Measurements from ENCODE around the gene KCNJ6. TPM values are rescaled to one million over a fixed set of nuclear protein-coding genes. Genes with fewer than 3 reads are reported as not detected.

The KCNJ6 gene
- total RNA-seq, 1 donor from 2014 or later: 2.6 TPM

- no peaks in the 10 kb centered on the region for H3K4me1 ChIP-seq (ENCODE audit: insufficient read depth, low read length)
- peaks cover 2% of the 10 kb centered on the region for H3K27me3 ChIP-seq (ENCODE audit: insufficient read depth, low read length)
- no peaks in the 10 kb centered on the region for H3K27me3 Mint-ChIP-seq (ENCODE audit: low read depth, unreplicated experiment)
- no peaks in the 10 kb centered on the region for H4K20me1 ChIP-seq (ENCODE audit: insufficient read depth, low read length)
- H3K9me3 ChIP-seq (ENCODE audit: insufficient read depth, low read depth, low read length): no peaks in the 10 kb centered on the region
- no peak for FAIRE-seq
- no peak overlapping the region for H3K4me2 ChIP-seq (ENCODE audit: low read length)
- TF ChIP-seq EZH2 (IDR thresholded peaks at IDR 0.05; ENCODE audit: insufficient read depth, low read length): no peak
- TF ChIP-seq CTCF (IDR thresholded peaks at IDR 0.05; ENCODE audit: insufficient read depth, low read depth, low read length): no peak
- H2AFZ ChIP-seq (ENCODE audit: low read depth, low read length): no peak overlapping the region
- peaks cover 2% of the 10 kb centered on the region for H3K36me3 Mint-ChIP-seq (ENCODE audit: low read depth, unreplicated experiment)
- H3K9me3 Mint-ChIP-seq (ENCODE audit: unreplicated experiment): no peaks in the 10 kb centered on the region
- H3K79me2 ChIP-seq (ENCODE audit: insufficient read depth, low read length): no peaks in the 10 kb centered on the region
- no peak for DNase-seq (ENCODE audit: low read depth)
- H3K27ac Mint-ChIP-seq (ENCODE audit: unreplicated experiment): no peak overlapping the region
- peaks cover 3% of the 10 kb centered on the region for H3K4me1 Mint-ChIP-seq (ENCODE audit: low read depth, unreplicated experiment)
- H3K4me3 ChIP-seq (ENCODE audit: insufficient read depth, low read depth, low read length): no peak overlapping the region
- no peak overlapping the region for H3K9ac ChIP-seq (ENCODE audit: low read length)
- H3K4me3 Mint-ChIP-seq (ENCODE audit: unreplicated experiment): no peak overlapping the region
- H3K36me3 ChIP-seq (ENCODE audit: insufficient read depth, low read length): no peaks in the 10 kb centered on the region
- no peak overlapping the region for H3K27ac ChIP-seq (ENCODE audit: low read depth, low read length)
Measured at GRCh38 chr21:37688952-37689659, 227.2 kb downstream of the KCNJ6 start.

GRCh38 chr21:37686991-37687810, 229.1 kb downstream of the KCNJ6 start:
- no peak for DNase-seq (ENCODE audit: low read depth)
- H3K36me3 Mint-ChIP-seq (ENCODE audit: low read depth, unreplicated experiment): peaks cover 2% of the 10 kb centered on the region
- Histone ChIP-seq H3K79me2 (ENCODE audit: insufficient read depth, low read length) (no peaks in the 10 kb centered on the region), H3K27me3 (ENCODE audit: insufficient read depth, low read length) (peaks cover 2% of the 10 kb centered on the region), H2AFZ (ENCODE audit: low read depth, low read length) (no peak overlapping the region), H3K4me3 (ENCODE audit: insufficient read depth, low read depth, low read length) (no peak overlapping the region), H3K4me1 (ENCODE audit: insufficient read depth, low read length) (no peaks in the 10 kb centered on the region), H3K9me3 (ENCODE audit: insufficient read depth, low read depth, low read length) (no peaks in the 10 kb centered on the region), H3K9ac (ENCODE audit: low read length) (no peak overlapping the region), H3K36me3 (ENCODE audit: insufficient read depth, low read length) (no peaks in the 10 kb centered on the region), H3K4me2 (ENCODE audit: low read length) (no peak overlapping the region), H4K20me1 (ENCODE audit: insufficient read depth, low read length) (no peaks in the 10 kb centered on the region), H3K27ac (ENCODE audit: low read depth, low read length) (no peak overlapping the region)
- H3K4me1 Mint-ChIP-seq (ENCODE audit: low read depth, unreplicated experiment): peaks cover 3% of the 10 kb centered on the region
- H3K27me3 Mint-ChIP-seq (ENCODE audit: low read depth, unreplicated experiment): no peaks in the 10 kb centered on the region
- no peaks in the 10 kb centered on the region for H3K9me3 Mint-ChIP-seq (ENCODE audit: unreplicated experiment)
- no peak overlapping the region for H3K27ac Mint-ChIP-seq (ENCODE audit: unreplicated experiment)
- FAIRE-seq: no peak
- TF ChIP-seq EZH2 (IDR thresholded peaks at IDR 0.05; ENCODE audit: insufficient read depth, low read length) (no peak), CTCF (IDR thresholded peaks at IDR 0.05; ENCODE audit: insufficient read depth, low read depth, low read length) (no peak)
- H3K4me3 Mint-ChIP-seq (ENCODE audit: unreplicated experiment): no peak overlapping the region

All from astrocyte (in vitro differentiated cells and primary cell).